ENCODE measurements around the gene ADISSP. TPM values are rescaled to one million over a fixed set of nuclear protein-coding genes. Genes with fewer than 3 reads are reported as not detected.

The ADISSP gene
- total RNA-seq, 1 donor from 2014 or later, result 62.0 TPM

DNA sequence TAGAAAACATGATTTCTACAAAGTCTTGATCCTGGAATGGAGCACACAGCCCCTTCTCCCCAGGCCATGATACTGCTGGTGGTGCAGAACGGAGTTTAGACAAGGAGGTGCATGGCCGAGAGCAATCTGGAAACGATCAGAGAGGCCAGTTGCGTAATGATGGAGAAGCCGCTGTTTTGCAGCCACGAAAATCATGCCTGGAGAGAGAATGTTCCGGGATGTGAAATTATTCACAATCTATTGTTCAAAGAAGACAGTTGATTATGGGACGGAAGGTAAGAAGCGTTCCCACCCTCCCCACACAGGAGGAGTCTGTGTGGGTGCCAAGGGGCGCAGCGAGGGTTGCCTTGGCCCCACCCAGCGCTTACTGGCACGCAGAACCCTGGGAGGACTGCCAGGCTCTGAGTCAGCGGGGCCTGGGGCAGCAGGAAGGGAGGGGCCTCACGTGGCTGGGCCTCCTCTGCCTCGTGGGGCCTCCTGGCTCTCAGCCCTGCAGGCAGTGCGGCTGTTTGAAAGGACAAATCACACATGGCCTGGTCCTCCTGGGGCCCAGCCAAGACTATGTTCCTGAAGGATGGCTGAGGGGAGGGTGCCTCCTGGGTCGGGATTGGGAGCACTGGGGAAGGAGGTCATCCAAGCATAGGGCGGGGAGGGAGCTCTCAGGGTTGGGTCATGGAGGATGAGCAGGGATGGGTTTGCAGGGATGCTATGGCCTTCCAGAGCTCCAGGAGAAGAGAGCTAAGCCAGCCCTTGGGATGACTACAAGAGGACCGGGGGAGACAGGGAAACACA, 44.1 kb upstream of the ADISSP start:
- peak; percentile 90 for DNase-seq (ENCODE audit: low read depth)

GRCh38 chr20:3808544-3808943, 41.0 kb upstream of the ADISSP start:
- no peak for DNase-seq (ENCODE audit: low read depth)
- H3K4me3 ChIP-seq (ENCODE audit: low read depth, low read length), result peak overlapping the region; percentile 1
- no peak for TF ChIP-seq CTCF (conservative IDR thresholded peaks at IDR 0.05; ENCODE audit: low read depth, low read length)

More for the DNA sequence above, 44.1 kb upstream of the ADISSP start:
- H3K4me3 ChIP-seq (ENCODE audit: low read depth, low read length), result peak overlapping the region; percentile 43
- no peak for TF ChIP-seq CTCF (conservative IDR thresholded peaks at IDR 0.05; ENCODE audit: low read depth, low read length)

DNA sequence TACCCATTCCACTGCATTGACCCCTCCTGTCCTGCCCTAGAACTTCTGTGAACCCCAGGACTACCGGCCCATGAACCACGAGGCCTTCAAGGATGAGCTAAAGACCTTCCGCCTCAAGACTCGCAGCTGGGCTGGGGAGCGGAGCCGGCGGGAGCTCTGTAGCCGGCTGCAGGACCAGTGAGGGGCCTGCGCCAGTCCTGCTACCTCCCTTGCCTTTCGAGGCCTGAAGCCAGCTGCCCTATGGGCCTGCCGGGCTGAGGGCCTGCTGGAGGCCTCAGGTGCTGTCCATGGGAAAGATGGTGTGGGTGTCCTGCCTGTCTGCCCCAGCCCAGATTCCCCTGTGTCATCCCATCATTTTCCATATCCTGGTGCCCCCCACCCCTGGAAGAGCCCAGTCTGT, 37.2 kb upstream of the ADISSP start:
- TF ChIP-seq CTCF (conservative IDR thresholded peaks at IDR 0.05; ENCODE audit: low read depth, low read length), result no peak
- DNase-seq (ENCODE audit: low read depth), result no peak
- no peak overlapping the region for H3K4me3 ChIP-seq (ENCODE audit: low read depth, low read length)

- no peak overlapping the region for H3K4me3 ChIP-seq (ENCODE audit: low read depth, low read length)
- TF ChIP-seq CTCF (conservative IDR thresholded peaks at IDR 0.05; ENCODE audit: low read depth, low read length), result no peak
- DNase-seq (ENCODE audit: low read depth), result no peak
These were observed 36.8 kb upstream of the ADISSP start for GRCh38 chr20:3804254-3804751.

GRCh38 chr20:3803854-3804253, 36.3 kb upstream of the ADISSP start:
- H3K4me3 ChIP-seq (ENCODE audit: low read depth, low read length), result no peak overlapping the region
- no peak for TF ChIP-seq CTCF (conservative IDR thresholded peaks at IDR 0.05; ENCODE audit: low read depth, low read length)
- no peak for DNase-seq (ENCODE audit: low read depth)

DNA sequence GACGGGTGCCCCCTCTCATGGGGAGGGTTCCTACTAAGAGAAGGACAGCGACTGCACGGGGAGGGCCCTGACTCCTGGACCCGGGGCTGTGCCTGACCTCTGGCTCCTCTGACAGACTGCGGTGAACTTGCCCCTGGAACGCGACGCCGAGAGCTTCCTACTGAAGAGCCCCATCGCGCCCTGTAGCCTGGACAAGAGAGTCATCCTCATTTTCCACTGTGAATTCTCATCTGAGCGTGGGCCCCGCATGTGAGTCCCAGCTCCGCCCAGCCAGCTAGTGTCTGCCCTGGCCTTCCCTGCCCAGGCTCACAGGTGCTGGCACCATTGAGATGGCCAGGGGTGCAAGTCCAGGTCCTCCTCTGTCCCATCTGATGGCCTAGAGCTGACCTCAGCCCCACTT, 35.7 kb upstream of the ADISSP start:
- H3K4me3 ChIP-seq (ENCODE audit: low read depth, low read length), result no peak overlapping the region
- TF ChIP-seq CTCF (conservative IDR thresholded peaks at IDR 0.05; ENCODE audit: low read depth, low read length), result no peak
- DNase-seq (ENCODE audit: low read depth), result no peak

All from epithelial cell of proximal tubule (primary cell).